Heart right ventricle (tissue), 16 donors: ENCODE data around the gene SRGAP2C. TPM values are rescaled to one million over a fixed set of nuclear protein-coding genes. Genes with fewer than 3 reads are reported as not detected.
"Not testable (repeated sequence)": the region's sequence is repeated elsewhere in the genome, so short reads cannot be mapped to it uniquely, and the experiment has no call there.

Experiments used
- ATAC-seq, 8 donors: fragments of 200-7000 bp; cut with Tn5 transposase; one replicate each; pipeline ENCODE4 v1.9.1; 2020; ENCODE audit warnings: mild to moderate bottlenecking in 8 of 8, moderate library complexity in 8 of 8, moderate number of reproducible peaks in 1 of 8
- DNase-seq, 2 donors: peaks; one replicate each; pipeline ENCODE4 v3.0.0-alpha.2; 2020
- H3K27ac ChIP-seq, 10 donors: fragments of 200-600 bp; sonication (generic) in 2 of 10; one replicate each; pipeline versions ENCODE4 v1.5.0 to v1.8.0; 2020 to 2022; ENCODE audit warnings: mild to moderate bottlenecking in 3 of 10
- H3K27me3 ChIP-seq, 7 donors: fragments of 200-600 bp; one replicate each; pipeline ENCODE4 v1.8.0; 2021 to 2022; ENCODE audit warnings: mild to moderate bottlenecking in 2 of 7
- H3K36me3 ChIP-seq, 9 donors: fragments of 200-600 bp; sonication (generic) in 1 of 9; one replicate each; pipeline versions ENCODE4 v1.5.0 to v1.8.0; 2020 to 2022; ENCODE audit warnings: mild to moderate bottlenecking in 2 of 9
- H3K4me1 ChIP-seq, 9 donors: fragments of 200-600 bp; sonication (generic) in 1 of 9; one replicate each; pipeline versions ENCODE4 v1.5.0 to v1.8.0; 2020 to 2022; ENCODE audit warnings: mild to moderate bottlenecking in 4 of 9
- H3K4me3 ChIP-seq, 10 donors: fragments of 200-600 bp; sonication (generic) in 2 of 10; one replicate each; pipeline versions ENCODE4 v1.5.0 to v1.8.0; 2020 to 2022; ENCODE audit warnings: mild to moderate bottlenecking in 7 of 10, moderate library complexity in 2 of 10
- H3K9me3 ChIP-seq, 11 donors: fragments of 200-600 bp in 10 of 11; sonication (generic) in 2 of 11; one replicate each; pipeline versions ENCODE4 v1.5.0 to v1.8.0; 2013 to 2022; ENCODE audit warnings: mild to moderate bottlenecking in 2 of 11, control low read depth in 1 of 11, moderate library complexity in 1 of 11
- WGBS, 2 donors: extraction: QIAGEN DNeasy Blood & Tissue Kit; methylation state at CpG; one replicate each; pipeline ENCODE4 v1.1.7; 2013; ENCODE audit warnings: inconsistent platforms in 1 of 2; 5-methylcytosine and 5-hydroxymethylcytosine counted together
- intact Hi-C, 10 donors: fragments of 100-400 bp; cut with DNase I; formaldehyde crosslinking; loops; one replicate each; pipeline versions ENCODE4 v1.11.1 to v1.14.2; 2022
- polyA plus RNA-seq, 2 donors: library from polyadenylated mRNA; stranded (reverse); fragments of 200-250 nt; gene quantifications; one replicate each; pipeline ENCODE4 v1.2.3, GENCODE V29; 2013
- total RNA-seq, 10 donors: library from RNA; stranded (reverse); fragmentation: NEBNext Ultra II Directional in 3 of 10; extraction: Animal tissue kit (Norgen Biotek cat#: 25700) in 3 of 10; gene quantifications; one replicate each; pipeline versions ENCODE4 v1.2.1 to v1.2.4, GENCODE V29; 2021 to 2023
- donor health status: Arrhythmogenic right ventricular cardiomyopathy.
- donor health status: ischemic (EF 13 %, LVEDD 7.1; RV severe dilation, severe dysfunction).
- donor health status: healthy with polysubstance abuse.
- donor health status: DM: no; HTN: yes; CAD: no.
- donor health status: DM: no; HTN: no; CAD: no.
- donor health status: ischemic (EF 25% LVEDD 6.9; RV normal size, moderate dysfunction).
- donor health status: ischemic (EF 25% LVEDD 5.7; RV mildly dilated, moderate dysfunction).
- donor health status: healthy.
- donor health status: DM: yes; HTN: yes; CAD: no.
- donor health status: Ischemic cardiomyopathy.
- donor health status: ischemic (EF 35%, LVEDD 5.7; RV mildly dilated, moderate dysfunction).
- donor health status: nonischemic (EF 11% LVEDD 7.7; RV severe dilation, severe dysfunction).
- donor health status: DM: yes; HTN: yes; CAD: no.
- donor health status: PGD.
- donor health status: ischemic (EF 29% LVEDD 5.4; RV normal size, mild dysfunction).
- donor health status: nonischemic (EF 23%, LVEDD 6.1; RV moderate dilation, normal function).

The SRGAP2C gene
- total and polyA plus RNA-seq, 12 donors: 3.3 to 13.4 (median 9.5) TPM

- H3K9me3 ChIP-seq, H3K4me1 ChIP-seq, H3K36me3 ChIP-seq, intact Hi-C loops, ATAC-seq, H3K27me3 ChIP-seq, H3K4me3 ChIP-seq, DNase-seq, H3K27ac ChIP-seq: not testable (repeated sequence)
- WGBS, 2 donors: 74 to 77% methylated on average over 3 of the region's 6 CpGs
Observed at GRCh38 chr1:121299514-121300149, 114.9 kb downstream of the SRGAP2C start.

DNA sequence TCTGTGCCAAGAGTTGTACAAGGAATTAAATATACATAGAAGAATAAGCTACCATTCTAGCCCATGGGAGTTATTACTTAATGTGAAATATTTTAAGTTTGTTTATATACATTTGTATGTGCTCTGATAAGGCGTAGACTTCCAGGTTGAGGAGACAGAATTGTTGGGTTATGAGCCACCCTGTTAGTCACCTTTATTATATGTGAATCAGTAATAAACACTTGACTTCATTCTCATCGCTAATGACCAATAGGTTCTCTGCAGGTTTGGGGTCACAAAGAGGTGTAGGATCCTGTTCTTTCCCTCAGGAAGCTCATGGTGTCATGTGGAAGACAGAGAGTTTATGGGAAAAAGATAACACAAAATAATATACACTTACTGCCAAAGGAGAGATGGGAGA, 117.1 kb downstream of the SRGAP2C start:
- intact Hi-C loops, ATAC-seq: not testable (repeated sequence)
- 92 to 100% methylated on average over 2 of the region's 2 CpGs for WGBS, 2 donors

DNA sequence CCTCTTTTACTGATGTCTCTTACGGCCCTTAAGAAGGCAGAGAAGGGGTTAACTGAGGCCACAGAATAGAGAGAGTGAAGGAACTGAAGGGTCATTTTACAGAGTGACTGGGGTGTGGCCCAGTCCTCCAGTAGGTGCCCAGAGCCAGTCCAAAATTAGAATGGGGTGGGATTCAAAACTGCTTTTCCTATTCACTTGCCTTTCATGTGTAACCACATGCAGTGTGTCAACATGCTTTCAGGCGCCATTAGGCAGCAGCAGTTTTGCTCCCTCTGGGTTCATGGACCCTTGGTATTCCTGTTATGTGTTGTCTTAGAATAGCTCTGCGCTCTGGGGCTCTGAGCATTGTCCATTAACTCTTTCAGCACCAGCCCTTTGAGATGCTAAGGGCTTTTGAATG, 123.0 kb downstream of the SRGAP2C start:
- DNase-seq, H3K27ac ChIP-seq, H3K9me3 ChIP-seq, H3K27me3 ChIP-seq, H3K4me3 ChIP-seq, intact Hi-C loops, H3K4me1 ChIP-seq, H3K36me3 ChIP-seq: not testable (repeated sequence)
- 35 to 48% methylated on average over 2 to 3 of the region's 3 CpGs for WGBS, 2 donors
- ATAC-seq: peak in 5 of 8 donors; percentile 28 to 65 (median 37)

More for the DNA sequence above, 117.1 kb downstream of the SRGAP2C start:
- not testable (repeated sequence) for DNase-seq, H3K27ac ChIP-seq, H3K4me1 ChIP-seq, H3K27me3 ChIP-seq, H3K4me3 ChIP-seq, H3K36me3 ChIP-seq, H3K9me3 ChIP-seq

DNA sequence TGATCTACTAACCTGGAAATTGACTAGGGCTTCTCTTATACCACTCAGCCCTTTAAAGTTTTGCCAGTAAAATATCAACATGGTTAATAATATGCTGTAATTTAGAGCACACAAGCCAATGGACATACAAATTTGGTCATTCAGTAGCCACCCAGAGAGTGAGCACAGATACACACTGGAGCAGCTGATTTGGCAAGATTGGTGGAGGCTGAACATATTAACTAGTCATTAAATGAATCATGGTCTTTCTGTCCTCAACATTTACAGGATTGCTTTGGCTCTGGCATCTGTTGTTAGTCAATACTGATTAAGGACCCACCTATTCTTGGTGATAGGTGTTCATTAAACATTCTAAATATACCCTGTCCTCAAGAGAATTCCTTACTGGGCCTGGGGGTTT, 130.7 kb downstream of the SRGAP2C start:
- H3K9me3 ChIP-seq, intact Hi-C loops, H3K4me1 ChIP-seq, H3K27me3 ChIP-seq, DNase-seq, H3K4me3 ChIP-seq, H3K36me3 ChIP-seq, H3K27ac ChIP-seq: not testable (repeated sequence)
- peak in 1 of 8 donors; percentile 13 for ATAC-seq

DNA sequence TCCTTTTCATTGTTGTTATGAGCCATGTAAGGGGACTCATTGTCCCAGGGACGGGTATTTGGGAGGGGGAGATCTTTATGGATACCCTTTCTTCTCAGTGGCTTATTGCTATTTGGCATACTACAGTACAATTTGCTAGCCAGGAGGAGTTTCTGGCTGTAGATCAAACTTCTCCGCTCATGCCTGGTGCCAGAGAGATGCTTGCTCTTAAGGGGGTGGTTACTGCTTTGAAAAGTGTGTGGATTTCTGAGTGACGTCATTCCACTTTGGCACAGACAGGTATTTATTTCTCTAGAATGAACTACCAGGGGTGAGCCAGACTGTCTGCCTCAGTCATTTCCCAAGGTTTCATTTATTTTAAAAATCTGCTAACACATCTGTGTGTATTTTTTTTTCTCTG, 131.3 kb downstream of the SRGAP2C start:
- H3K27me3 ChIP-seq, DNase-seq, intact Hi-C loops, H3K4me1 ChIP-seq, H3K4me3 ChIP-seq, H3K27ac ChIP-seq, H3K36me3 ChIP-seq, H3K9me3 ChIP-seq: not testable (repeated sequence)
- 45 to 68% methylated on average over 2 of the region's 3 CpGs for WGBS, 2 donors
- peak in 6 of 8 donors; percentile 42 to 80 (median 70) for ATAC-seq

DNA sequence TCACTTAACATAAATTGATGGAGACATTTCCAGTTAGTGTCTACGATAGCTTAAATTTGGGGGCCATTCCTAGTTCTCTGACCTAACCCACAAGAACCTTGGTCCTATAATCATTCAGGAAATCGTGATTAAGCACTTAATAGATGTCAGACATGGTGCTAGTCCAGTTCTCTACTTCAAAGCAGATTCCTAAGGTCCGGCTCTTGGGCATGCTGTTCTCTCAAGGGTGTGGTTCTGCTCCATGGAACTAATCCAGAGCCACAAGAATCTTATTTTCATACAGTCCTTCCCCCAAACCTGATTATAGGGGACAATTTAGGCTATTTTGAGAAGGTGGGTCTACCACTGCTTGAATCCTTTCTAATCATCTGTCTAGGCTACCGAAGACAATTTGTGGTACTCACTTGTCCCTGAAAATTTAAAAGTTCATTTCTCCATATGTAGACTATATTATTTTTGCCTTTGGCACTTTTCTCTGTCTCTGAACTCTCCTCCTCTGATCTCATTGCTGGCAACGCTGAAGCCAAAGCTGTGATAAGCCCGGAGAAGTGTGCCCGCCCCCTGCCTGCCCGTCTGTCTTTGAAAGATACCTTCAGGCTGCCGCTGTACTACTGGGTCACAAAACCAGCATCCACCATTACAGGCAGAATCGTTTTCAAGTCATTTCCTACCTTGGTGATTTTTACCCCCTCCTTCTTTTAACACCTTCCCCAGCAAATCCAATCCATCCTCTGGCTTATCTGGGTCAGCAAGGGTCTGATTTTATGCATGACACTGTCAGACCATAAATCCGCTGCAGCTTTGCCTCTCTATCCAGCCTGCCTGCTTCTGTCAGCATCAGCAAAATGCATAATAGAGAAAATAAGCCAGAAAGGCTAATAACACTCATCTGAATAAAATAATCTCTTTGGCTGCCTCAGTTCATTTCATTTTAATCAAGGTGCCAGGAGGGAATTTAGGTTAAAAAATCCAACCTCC, 133.0 kb downstream of the SRGAP2C start:
- H3K27ac ChIP-seq, H3K9me3 ChIP-seq, H3K27me3 ChIP-seq, H3K36me3 ChIP-seq, H3K4me1 ChIP-seq, intact Hi-C loops, H3K4me3 ChIP-seq: not testable (repeated sequence)
- WGBS, 2 donors: 80% methylated on average over 2 of the region's 11 CpGs; no CpG with 5 or more reads in 1 of the 2 donors
- ATAC-seq: peak in 5 of 8 donors; percentile 18 to 88 (median 75)
- DNase-seq: peak in 1 of 2 donors; percentile 29

GRCh38 chr1:121318687-121319086, 133.9 kb downstream of the SRGAP2C start:
- H3K9me3 ChIP-seq, H3K27me3 ChIP-seq, H3K4me1 ChIP-seq, H3K36me3 ChIP-seq, H3K4me3 ChIP-seq, DNase-seq, H3K27ac ChIP-seq, intact Hi-C loops: not testable (repeated sequence)
- WGBS, 2 donors: 13 to 22% methylated on average over 1 of the region's 2 CpGs
- ATAC-seq: peak in 1 of 8 donors; percentile 18

GRCh38 chr1:121321660-121322059, 136.9 kb downstream of the SRGAP2C start:
- H3K4me3 ChIP-seq, DNase-seq, H3K36me3 ChIP-seq, intact Hi-C loops, H3K9me3 ChIP-seq, H3K27ac ChIP-seq, H3K27me3 ChIP-seq, H3K4me1 ChIP-seq, ATAC-seq: not testable (repeated sequence)
- no CpG with 5 or more reads among the region's 1 CpG for WGBS, 2 donors

- H3K4me3 ChIP-seq, H3K36me3 ChIP-seq, DNase-seq, intact Hi-C loops, H3K9me3 ChIP-seq, H3K27me3 ChIP-seq, H3K27ac ChIP-seq, H3K4me1 ChIP-seq, ATAC-seq: not testable (repeated sequence)
Observed at GRCh38 chr1:121324726-121325125, 140.0 kb downstream of the SRGAP2C start.

- intact Hi-C loops, H3K4me1 ChIP-seq, H3K4me3 ChIP-seq, ATAC-seq, DNase-seq, H3K27ac ChIP-seq, H3K9me3 ChIP-seq, H3K27me3 ChIP-seq, H3K36me3 ChIP-seq: not testable (repeated sequence)
Observed at GRCh38 chr1:121332141-121332540, 147.4 kb downstream of the SRGAP2C start.
